HG03432 (cell line): ENCODE data around the gene C16orf54.
"Not testable (repeated sequence)": the region's sequence is repeated elsewhere in the genome, so short reads cannot be mapped to it uniquely, and the experiment has no call there.

ENCODE experiments used
- ATAC-seq: cut with Tn5 transposase; IDR thresholded peaks from one replicate; pipeline ENCODE4 v1.9.1; 2021; ENCODE audit warnings: mild to moderate bottlenecking, moderate library complexity; ENCODE audit not compliant: unreplicated experiment

Gene C16orf54

GRCh38 chr16:29710227-29711219, 35.3 kb downstream of the C16orf54 start:
- no peak for ATAC-seq

GRCh38 chr16:29709657-29710056, 36.1 kb downstream of the C16orf54 start:
- not testable (repeated sequence) for ATAC-seq

- ATAC-seq, result no peak
Measured at GRCh38 chr16:29708917-29709600, 36.7 kb downstream of the C16orf54 start.

GRCh38 chr16:29707160-29707559, 38.6 kb downstream of the C16orf54 start:
- ATAC-seq, result not testable (repeated sequence)

GRCh38 chr16:29705030-29705429, 40.8 kb downstream of the C16orf54 start:
- no peak for ATAC-seq

GRCh38 chr16:29702269-29702668, 43.5 kb downstream of the C16orf54 start:
- peak; percentile 42 for ATAC-seq

GRCh38 chr16:29701214-29701555, 44.6 kb downstream of the C16orf54 start:
- ATAC-seq, result no peak

- no peak for ATAC-seq
Measured at GRCh38 chr16:29700253-29700987, 45.4 kb downstream of the C16orf54 start.

- ATAC-seq, result no peak
Measured at GRCh38 chr16:29699324-29700219, 46.2 kb downstream of the C16orf54 start.

- no peak for ATAC-seq
Measured at GRCh38 chr16:29698484-29699323, 47.1 kb downstream of the C16orf54 start.

- ATAC-seq, result no peak
Measured at GRCh38 chr16:29698042-29698441, 47.7 kb downstream of the C16orf54 start.

- no peak for ATAC-seq
Measured at GRCh38 chr16:29697391-29697790, 48.4 kb downstream of the C16orf54 start.

- no peak for ATAC-seq
Measured at GRCh38 chr16:29696881-29697331, 48.9 kb downstream of the C16orf54 start.

- not testable (repeated sequence) for ATAC-seq
Measured at GRCh38 chr16:29695675-29696074, 50.1 kb downstream of the C16orf54 start.

- no peak for ATAC-seq
Measured at GRCh38 chr16:29694384-29695195, 51.2 kb downstream of the C16orf54 start.

- ATAC-seq, result not testable (repeated sequence)
Measured at GRCh38 chr16:29692606-29693005, 53.2 kb downstream of the C16orf54 start.
